K562 (cell line): ENCODE measurements around the gene SLC39A7. TPM values are rescaled to one million over a fixed set of nuclear protein-coding genes. Genes with fewer than 3 reads are reported as not detected.

Experiments used
- AFF4 ChIP-seq: sonication (generic); formaldehyde crosslinking; IDR thresholded peaks from 2 replicates; pipeline ENCODE4 v1.8.0; 2023; ENCODE audit warnings: mild to moderate bottlenecking, missing genetic modification reagents
- ARHGAP35 ChIP-seq: fragments of 450-650 bp; IDR thresholded peaks from 2 replicates; pipeline ENCODE4 v1.6.1; 2018; ENCODE audit not compliant: partially characterized antibody
- ARID1B ChIP-seq: fragments of 450-650 bp; IDR thresholded peaks from 2 replicates; pipeline ENCODE4 v1.6.1; 2016; ENCODE audit warnings: antibody characterized with exemption, mild to moderate bottlenecking, inconsistent platforms
- ATF4 ChIP-seq: fragments of 450-650 bp; formaldehyde crosslinking; IDR thresholded peaks from 2 replicates; pipeline ENCODE4 v1.4.0; 2022; ENCODE audit warnings: mild to moderate bottlenecking, moderate library complexity
- BRD9 ChIP-seq: fragments of 450-650 bp; IDR thresholded peaks from 2 replicates; pipeline ENCODE4 v1.6.1; 2018; ENCODE audit warnings: low read depth; ENCODE audit not compliant: partially characterized antibody
- PURB ChIP-seq: sonication (generic); formaldehyde crosslinking; IDR thresholded peaks from 2 replicates; pipeline ENCODE4 v1.9.0; 2021; ENCODE audit warnings: low read depth, mild to moderate bottlenecking, missing genetic modification reagents
- RAD51 ChIP-seq: fragments of 450-650 bp; IDR thresholded peaks from 2 replicates; pipeline ENCODE4 v1.7.1; 2016; ENCODE audit warnings: low read depth, mild to moderate bottlenecking, borderline replicate concordance
- SREBF1 ChIP-seq: fragments of 150-350 bp; IDR thresholded peaks from 2 replicates; pipeline ENCODE4 v1.6.1; 2014; ENCODE audit warnings: antibody characterized with exemption, low read depth, low read length, borderline replicate concordance
- TAL1 ChIP-seq: fragments of 450-650 bp; IDR thresholded peaks from 2 replicates; pipeline ENCODE4 v1.6.1; 2016; ENCODE audit warnings: mild to moderate bottlenecking
- U2AF1 ChIP-seq: fragments of 200-400 bp; formaldehyde crosslinking; optimal IDR thresholded peaks from 2 replicates; pipeline ENCODE3; 2017; ENCODE audit warnings: mild to moderate bottlenecking, low read depth, low read length, moderate library complexity
- ZNF398 ChIP-seq: fragments of 250-450 bp; sonication (Bioruptor Pico); IDR thresholded peaks from 2 replicates; pipeline ENCODE4 v1.8.0; 2021; ENCODE audit warnings: moderate library complexity, mild to moderate bottlenecking, inconsistent platforms
- ZNF699 ChIP-seq: fragments of 250-450 bp; sonication (Bioruptor Pico); IDR thresholded peaks from 2 replicates; pipeline ENCODE4 v1.8.0; 2021; ENCODE audit warnings: mild to moderate bottlenecking, moderate library complexity; ENCODE audit not compliant: insufficient replicate concordance
- polyA plus RNA-seq, 8 experiments: library from polyadenylated mRNA; depleted of rRNA in 4 of 8; stranded (reverse) in 5 of 8; unstranded in 3 of 8; fragments of >200 nt; fragmentation: Nextera tagmentation in 2 of 8; fragmentation: Illumina TruSeq in 1 of 8; extraction: Ambion mirVana in 2 of 8; extraction: Trizol in 1 of 8; gene quantifications; 2 replicates each; pipeline versions ENCODE4 v1.2.1 to v1.2.3, GENCODE V29; 2011 to 2014; ENCODE audit warnings: inconsistent platforms in 1 of 8, missing spikeins in 1 of 8
- total RNA-seq, 7 experiments: library from RNA; depleted of rRNA in 6 of 7; stranded (reverse); fragments of >200 nt in 6 of 7; fragmentation: Illumina TruSeq in 2 of 7; extraction: Trizol in 2 of 7; gene quantifications; 2 replicates each; pipeline versions ENCODE4 v1.2.1 to v1.2.3, GENCODE V29; 2011 to 2021; ENCODE audit warnings: low replicate concordance in 1 of 7
- TF ChIP-seq, protein P1 (sequence below): fragments of 450-650 bp; IDR thresholded peaks from 2 replicates; pipeline ENCODE4 v1.6.1; 2016; ENCODE audit warnings: mild to moderate bottlenecking
- TF ChIP-seq, protein P2 (sequence below), 3 experiments: fragments of 200-800 bp in 1 of 3; fragments of 250-450 bp in 1 of 3; fragments of 450-650 bp in 1 of 3; sonication (Bioruptor Pico) in 1 of 3; sonication (Bioruptor generic) in 1 of 3; formaldehyde crosslinking in 1 of 3; IDR thresholded peaks; 2 replicates each; pipeline versions ENCODE4 v1.6.1 to v1.8.0; 2016 to 2022; ENCODE audit warnings: mild to moderate bottlenecking in 2 of 3, missing genetic modification characterization in 2 of 3, missing compliant biosample characterization in 1 of 3, moderate library complexity in 1 of 3

The SLC39A7 gene
- total and polyA plus RNA-seq, 9 of the 15 experiments (the other 6 are each of a cell fraction or from before 2014, with no cell fraction given), result 21.7 to 169 (median 121) TPM

DNA sequence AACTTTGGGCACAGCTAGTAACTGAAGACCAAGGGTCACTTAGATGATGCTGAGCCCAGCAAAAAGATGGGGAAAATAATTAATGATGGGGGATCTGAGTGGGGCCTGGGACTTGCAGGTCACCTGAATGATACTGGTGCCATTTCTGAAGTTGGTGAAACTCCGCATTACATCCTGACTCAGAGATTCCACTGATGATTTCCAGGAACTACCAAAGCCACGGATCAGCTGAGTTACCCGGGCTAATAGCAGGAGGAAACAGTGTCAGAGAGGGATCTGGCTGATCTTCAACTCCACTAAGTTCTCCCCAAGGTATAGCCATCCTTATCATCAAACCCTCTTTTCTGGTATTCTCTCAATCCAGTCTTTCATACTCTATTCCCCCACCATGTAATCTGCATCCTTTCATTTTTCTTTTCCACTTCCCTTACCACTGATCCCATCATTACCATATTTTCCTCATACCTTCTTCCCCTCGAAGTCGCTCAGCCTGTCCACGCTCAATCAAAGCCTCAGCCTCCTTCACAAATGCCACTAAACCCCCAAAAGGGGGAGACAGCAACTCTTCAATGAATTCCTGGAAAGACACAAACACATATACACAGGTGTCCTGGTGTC, 50.8 kb downstream of the SLC39A7 start (continued):
- no peak for TF ChIP-seq AFF4 (CRISPR knock-in tag)
- TF ChIP-seq SREBF1, result no peak
- TF ChIP-seq ZNF398 (CRISPR knock-in tag), result no peak
- no peak for TF ChIP-seq U2AF1
- TF ChIP-seq ZNF699 (CRISPR knock-in tag), result no peak
- no peak for TF ChIP-seq ARHGAP35
- no peak for TF ChIP-seq PURB (CRISPR knock-in tag)
- no peak for TF ChIP-seq RAD51
- TF ChIP-seq, protein P1, sequence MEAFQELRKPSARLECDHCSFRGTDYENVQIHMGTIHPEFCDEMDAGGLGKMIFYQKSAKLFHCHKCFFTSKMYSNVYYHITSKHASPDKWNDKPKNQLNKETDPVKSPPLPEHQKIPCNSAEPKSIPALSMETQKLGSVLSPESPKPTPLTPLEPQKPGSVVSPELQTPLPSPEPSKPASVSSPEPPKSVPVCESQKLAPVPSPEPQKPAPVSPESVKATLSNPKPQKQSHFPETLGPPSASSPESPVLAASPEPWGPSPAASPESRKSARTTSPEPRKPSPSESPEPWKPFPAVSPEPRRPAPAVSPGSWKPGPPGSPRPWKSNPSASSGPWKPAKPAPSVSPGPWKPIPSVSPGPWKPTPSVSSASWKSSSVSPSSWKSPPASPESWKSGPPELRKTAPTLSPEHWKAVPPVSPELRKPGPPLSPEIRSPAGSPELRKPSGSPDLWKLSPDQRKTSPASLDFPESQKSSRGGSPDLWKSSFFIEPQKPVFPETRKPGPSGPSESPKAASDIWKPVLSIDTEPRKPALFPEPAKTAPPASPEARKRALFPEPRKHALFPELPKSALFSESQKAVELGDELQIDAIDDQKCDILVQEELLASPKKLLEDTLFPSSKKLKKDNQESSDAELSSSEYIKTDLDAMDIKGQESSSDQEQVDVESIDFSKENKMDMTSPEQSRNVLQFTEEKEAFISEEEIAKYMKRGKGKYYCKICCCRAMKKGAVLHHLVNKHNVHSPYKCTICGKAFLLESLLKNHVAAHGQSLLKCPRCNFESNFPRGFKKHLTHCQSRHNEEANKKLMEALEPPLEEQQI, result no peak
- TF ChIP-seq TAL1, result no peak
- TF ChIP-seq, protein P2, sequence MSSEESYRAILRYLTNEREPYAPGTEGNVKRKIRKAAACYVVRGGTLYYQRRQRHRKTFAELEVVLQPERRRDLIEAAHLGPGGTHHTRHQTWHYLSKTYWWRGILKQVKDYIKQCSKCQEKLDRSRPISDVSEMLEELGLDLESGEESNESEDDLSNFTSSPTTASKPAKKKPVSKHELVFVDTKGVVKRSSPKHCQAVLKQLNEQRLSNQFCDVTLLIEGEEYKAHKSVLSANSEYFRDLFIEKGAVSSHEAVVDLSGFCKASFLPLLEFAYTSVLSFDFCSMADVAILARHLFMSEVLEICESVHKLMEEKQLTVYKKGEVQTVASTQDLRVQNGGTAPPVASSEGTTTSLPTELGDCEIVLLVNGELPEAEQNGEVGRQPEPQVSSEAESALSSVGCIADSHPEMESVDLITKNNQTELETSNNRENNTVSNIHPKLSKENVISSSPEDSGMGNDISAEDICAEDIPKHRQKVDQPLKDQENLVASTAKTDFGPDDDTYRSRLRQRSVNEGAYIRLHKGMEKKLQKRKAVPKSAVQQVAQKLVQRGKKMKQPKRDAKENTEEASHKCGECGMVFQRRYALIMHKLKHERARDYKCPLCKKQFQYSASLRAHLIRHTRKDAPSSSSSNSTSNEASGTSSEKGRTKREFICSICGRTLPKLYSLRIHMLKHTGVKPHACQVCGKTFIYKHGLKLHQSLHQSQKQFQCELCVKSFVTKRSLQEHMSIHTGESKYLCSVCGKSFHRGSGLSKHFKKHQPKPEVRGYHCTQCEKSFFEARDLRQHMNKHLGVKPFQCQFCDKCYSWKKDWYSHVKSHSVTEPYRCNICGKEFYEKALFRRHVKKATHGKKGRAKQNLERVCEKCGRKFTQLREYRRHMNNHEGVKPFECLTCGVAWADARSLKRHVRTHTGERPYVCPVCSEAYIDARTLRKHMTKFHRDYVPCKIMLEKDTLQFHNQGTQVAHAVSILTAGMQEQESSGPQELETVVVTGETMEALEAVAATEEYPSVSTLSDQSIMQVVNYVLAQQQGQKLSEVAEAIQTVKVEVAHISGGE (CRISPR knock-in tag; IDR thresholded peaks at IDR 0.05), result no peak
- TF ChIP-seq BRD9, result peak; percentile 23
- TF ChIP-seq ATF4, result no peak
- TF ChIP-seq ARID1B, result 0 out of 2 replicates have a peak, but pooled peaks have one; percentile 15
